Inflammatory macrophage (primary cell): ENCODE results near the gene OIP5.
"Not testable (repeated sequence)": the region's sequence is repeated elsewhere in the genome, so short reads cannot be mapped to it uniquely, and the experiment has no call there.

Experiments used
- DNase-seq, 2 donors: peaks; one replicate each; pipeline ENCODE4 v3.0.0-alpha.2; 2020 to 2022
- total RNA-seq, 18 experiments: gene quantifications; one replicate each; lab custom pipeline; 2026; ENCODE audit warnings: mixed read lengths in 6 of 18, inconsistent platforms in 2 of 18; lab: John Stamatoyannopoulos, UW

OIP5 gene
- 0.23 to 7.8 (median 3.3) reads per million in 18 experiments for total RNA-seq

DNA sequence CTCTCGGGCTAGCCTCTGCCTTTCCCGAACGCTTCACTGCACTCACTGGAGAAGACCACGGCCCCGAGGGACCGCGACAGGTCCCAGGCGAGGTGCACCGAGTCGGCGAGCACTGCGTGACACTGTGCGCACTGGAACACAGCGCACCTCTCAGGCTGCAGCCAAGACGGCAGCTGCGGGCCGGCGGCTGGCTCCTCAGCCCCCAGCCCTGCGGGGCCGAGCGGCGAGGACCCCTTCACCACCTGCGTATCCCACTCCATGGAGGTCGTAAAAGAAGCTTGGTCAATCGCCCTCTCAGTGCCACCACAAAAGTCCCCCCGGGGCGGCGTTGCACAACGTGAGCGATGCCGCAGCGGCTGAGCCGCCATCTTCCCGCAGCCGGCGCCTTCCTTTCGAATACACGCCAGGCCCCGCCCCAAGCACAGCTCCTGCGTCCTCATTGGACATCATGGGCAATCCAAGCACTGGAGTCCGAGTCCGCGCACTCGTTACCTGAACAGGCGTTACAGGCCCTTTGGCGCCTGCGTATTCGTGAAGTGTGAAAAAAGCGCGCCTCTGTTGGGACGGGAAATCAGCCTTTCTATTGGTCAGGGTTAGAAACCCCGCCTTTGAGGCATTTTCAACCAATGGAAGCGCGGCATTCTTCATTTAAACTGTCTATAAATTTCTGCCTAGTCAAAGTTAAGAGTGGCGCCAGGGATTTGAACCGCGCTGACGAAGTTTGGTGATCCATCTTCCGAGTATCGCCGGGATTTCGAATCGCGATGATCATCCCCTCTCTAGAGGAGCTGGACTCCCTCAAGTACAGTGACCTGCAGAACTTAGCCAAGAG is at the start of gene OIP5, which contains the start of gene NUSAP1:
Gene OIP5 (minus strand): TSS at position 398 of the 832 bp plus-strand sequence. CDS start 30 bp downstream, at position 368.
Gene NUSAP1 (plus strand): TSS at position 688 of the 832 bp plus-strand sequence. CDS start 77 bp downstream, at position 765.
- peak; percentile 100 for DNase-seq

GRCh38 chr15:41377978-41378377 is 45.6 kb upstream of the OIP5 start:
- DNase-seq: no peak

- no peak for DNase-seq
Measured at GRCh38 chr15:41367418-41367817, 35.0 kb upstream of the OIP5 start.

GRCh38 chr15:41354371-41354770 is 22.0 kb upstream of the OIP5 start:
- no peak for DNase-seq

GRCh38 chr15:41350057-41350717 is 17.8 kb upstream of the OIP5 start:
- peak in 1 of 2 donors; percentile 17 for DNase-seq

DNA sequence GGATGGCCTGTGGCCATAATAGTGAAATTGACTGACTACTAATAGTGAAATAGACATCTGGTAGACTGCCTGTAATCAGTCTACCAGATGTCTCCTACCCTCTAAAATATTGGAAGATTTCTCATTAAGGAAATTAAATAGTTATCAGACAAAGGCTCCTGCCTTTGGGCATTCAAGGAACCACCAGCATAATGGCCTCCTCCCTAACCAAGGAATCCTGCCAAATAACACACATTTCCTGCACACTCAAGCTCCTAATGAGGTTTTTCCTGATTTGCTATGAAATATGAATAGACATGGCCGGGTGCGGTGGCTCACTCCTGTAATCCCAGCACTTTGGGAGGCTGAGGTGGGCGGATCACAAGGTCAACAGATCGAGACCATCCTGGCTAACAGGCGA is 14.8 kb upstream of the OIP5 start:
- no peak for DNase-seq

DNA sequence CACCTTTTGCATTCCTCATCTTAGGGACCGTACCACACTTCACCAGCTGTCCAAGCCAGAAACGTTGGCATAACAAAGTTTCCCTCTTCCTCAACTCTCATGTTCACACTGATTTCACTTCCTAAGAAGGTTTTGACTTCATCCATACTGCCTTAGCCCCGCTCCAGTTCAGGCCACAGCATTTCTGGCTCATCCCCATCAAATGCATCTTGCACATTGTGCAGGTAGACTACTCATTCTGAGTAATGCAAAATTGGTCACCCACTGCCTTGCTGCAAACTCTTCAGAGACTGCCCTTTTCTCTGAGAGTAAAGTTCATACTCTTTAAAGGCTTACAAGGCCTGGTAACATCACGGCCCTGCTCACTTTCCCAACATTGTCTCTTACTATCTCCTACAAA is 9.1 kb upstream of the OIP5 start:
- no peak for DNase-seq

- no peak for DNase-seq
Measured at GRCh38 chr15:41340189-41340695, 7.9 kb upstream of the OIP5 start.

GRCh38 chr15:41337631-41338522 is 5.5 kb upstream of the OIP5 start:
- no peak for DNase-seq

DNA sequence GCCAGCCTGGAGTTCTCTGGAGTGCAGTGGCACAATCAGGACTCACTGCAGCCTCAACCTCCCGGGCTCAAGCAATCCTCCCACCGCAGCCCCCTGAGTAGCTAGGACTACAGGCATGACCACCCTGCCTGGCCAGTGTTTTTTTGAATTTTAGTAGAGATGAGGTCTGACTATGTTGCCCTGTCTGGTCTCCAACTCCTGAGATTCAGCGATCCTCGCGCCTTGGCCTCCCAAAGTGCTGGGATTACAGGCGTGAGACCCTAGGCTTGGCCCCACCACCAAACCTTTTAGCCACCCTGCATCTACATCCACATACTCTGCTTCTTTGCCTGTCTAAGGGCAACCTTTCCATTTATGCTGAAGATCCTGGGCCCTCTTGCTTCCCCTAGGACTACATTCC is 4.7 kb upstream of the OIP5 start:
- no peak for DNase-seq

GRCh38 chr15:41336549-41336948 is 4.2 kb upstream of the OIP5 start:
- DNase-seq: no peak

GRCh38 chr15:41334293-41335120 is 2.1 kb upstream of the OIP5 start:
- no peak for DNase-seq

DNA sequence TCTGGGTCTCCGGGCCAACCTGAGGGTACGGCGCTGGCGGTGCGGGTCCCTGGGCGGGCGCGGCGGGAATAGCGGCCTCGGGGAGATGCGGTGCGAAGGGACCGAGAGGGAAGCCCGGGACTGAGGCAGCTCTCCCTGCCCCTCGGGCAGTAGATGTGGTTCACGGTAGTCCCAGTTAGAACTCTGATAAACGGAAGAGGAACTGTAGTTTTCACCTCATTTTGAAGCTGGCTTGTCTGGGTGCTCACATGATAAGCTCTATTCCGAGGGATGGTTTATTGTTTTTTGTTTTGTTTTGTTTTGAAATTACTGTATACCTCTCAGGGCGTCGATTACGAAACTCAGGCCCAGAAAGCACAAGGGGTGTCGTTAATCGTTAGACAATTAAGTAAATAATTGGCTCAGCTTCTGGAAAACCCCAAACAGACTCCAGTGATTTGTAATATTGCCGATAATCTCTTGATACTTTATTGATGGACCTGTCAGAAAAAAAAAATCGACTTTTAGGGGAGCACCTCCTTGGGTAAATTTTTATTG is 703 bp upstream of the OIP5 start:
- peak; percentile 52 to 59 for DNase-seq

DNA sequence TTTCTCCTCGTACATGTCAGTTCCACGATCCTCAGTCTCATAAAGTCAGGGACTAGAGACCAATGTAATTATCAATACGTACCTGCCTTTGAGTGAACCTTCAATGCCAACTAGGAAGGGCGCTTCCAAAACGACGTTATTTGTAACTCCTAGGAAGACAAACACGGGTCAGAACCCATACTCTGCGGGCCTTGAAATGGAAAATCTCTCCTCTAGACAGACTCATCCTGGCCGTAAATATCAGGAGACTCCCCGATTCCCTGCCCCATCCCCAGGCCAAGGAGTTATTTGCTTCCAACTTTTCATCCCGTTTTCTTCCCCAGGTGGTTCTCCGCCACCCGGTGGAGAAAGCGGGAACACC is 578 bp downstream of the OIP5 start:
- peak in 1 of 2 donors; percentile 15 for DNase-seq

DNA sequence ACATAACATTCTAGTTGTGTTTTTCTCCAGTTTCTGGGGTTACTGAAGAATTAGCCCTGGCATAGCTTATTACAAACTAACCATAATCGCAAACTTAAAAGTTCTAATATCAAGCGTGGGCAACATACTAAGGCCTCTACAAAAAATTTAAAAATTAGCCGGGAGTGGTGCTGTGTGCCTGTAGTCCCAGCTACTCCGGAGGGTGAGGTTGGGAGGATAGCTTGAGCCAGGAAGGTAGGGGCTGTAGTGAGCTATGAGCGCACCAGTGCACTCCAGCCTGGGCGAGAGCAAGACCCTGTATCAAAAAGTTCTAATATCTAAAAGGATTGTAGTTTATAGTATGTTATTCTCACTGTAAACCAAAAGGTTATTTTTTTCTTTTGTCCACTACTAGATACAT is 1.1 kb downstream of the OIP5 start:
- no peak for DNase-seq

DNA sequence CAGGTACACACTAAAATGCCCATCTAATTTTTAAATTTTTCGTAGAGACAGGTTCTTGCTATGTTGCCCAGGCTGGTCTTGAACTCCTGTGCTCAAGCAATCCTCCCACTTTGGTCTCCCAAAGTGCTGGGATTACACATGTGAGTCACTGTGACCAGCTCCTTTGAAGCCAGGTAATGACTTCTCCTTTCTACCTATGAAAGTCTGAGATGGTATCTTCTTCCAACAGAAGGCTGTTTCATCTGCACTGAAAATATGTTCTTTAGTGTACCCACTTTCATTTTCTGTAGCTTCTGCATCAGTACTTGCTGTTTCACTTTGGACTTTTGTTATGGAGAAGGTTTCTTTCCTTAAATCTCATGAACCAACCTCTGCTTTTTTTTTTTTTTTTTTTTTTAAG is 8.8 kb downstream of the OIP5 start:
- no peak for DNase-seq

DNA sequence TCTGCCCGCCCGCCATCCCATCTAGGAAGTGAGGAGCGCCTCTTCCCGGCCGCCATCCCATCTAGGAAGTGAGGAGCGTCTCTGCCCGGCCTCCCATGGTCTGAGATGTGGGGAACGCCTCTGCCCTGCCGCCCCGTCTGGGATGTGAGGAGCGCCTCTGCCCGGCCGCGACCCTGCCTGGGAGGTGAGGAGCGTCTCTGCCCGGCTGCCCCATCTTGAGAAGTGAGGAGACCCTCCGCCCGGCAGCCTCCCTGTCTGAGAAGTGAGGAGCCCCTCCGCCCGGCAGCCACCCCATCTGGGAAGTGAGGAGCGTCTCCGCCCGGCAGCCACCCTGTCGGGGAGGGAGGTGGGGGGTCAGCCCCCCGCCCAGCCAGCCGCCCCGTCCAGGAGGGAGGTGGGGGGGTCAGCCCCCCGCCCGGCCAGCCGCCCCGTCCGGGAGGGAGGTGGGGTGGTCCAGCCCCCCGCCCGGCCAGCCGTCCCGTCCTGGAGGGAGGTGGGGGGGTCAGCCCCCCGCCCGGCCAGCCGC is 11.5 kb downstream of the OIP5 start:
- not testable (repeated sequence) for DNase-seq

DNA sequence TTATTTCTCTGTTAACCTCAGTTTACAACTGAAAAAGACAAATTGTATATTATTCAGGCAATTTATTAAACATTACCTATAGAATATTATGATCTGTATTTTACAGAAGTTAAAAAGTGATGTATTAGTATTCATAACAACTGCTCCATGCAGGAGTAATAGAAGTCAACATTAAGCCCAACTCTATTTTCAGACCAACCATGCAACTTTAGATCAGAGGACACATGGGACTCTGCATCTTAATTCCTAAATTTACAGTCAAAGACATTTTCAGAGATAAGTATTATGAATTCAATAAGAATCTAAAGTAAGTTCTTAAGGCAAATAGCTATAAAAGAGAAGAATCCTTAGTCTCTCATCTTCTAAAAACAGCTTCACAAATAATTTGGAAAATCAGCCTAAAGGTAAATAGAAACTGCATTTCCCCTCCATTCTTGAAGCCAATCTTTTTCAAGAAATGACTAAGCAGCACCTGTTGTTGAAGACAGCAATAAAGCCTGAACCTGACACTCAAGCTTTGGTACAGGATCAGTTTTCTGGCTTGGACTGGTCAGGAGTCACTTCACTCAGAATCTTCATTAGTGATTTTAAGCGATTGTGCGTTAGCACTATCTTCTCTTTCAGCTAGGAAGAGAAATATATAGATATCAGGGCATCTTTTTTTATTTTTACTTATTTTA is 23.0 kb downstream of the OIP5 start:
- DNase-seq: no peak

DNA sequence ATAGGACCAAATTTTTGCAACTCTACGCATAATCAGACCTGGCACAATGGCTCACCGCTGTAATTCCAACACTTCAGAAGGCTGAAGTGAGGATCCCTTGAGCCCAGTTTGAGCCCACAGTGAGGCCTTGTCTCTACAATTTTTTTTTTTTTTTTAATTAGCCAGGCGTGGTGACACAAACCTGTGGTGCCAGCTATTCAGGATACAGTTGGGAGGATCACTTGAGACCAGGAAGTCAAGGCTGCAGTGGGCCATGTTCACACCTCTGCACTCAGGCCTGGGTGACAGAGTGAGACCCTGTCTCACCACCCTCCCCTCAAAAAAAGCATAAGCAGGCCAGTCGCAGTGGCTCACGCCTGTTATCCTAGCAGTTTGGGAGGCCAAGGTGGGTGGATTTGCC is 24.7 kb downstream of the OIP5 start:
- DNase-seq: no peak

- DNase-seq: no peak
Measured at GRCh38 chr15:41304149-41304770, 28.1 kb downstream of the OIP5 start.
